Sigmoid colon (tissue), 7 donors: ENCODE measurements around the gene FYN. TPM values are rescaled to one million over a fixed set of nuclear protein-coding genes. Genes with fewer than 3 reads are reported as not detected.
"Not testable (repeated sequence)": the region's sequence is repeated elsewhere in the genome, so short reads cannot be mapped to it uniquely, and the experiment has no call there.

Experiments used
- DNase-seq: peaks from one replicate; pipeline ENCODE4 v3.0.0-alpha.2; 2019
- H3K27ac ChIP-seq, 4 donors: fragments of 200-600 bp; sonication (generic); one replicate each; pipeline ENCODE4 v1.5.1; 2016 to 2019; ENCODE audit warnings: mild to moderate bottlenecking in 1 of 4
- H3K27me3 ChIP-seq, 3 donors: fragments of 200-600 bp; sonication (generic); one replicate each; pipeline ENCODE4 v1.5.1; 2019; ENCODE audit warnings: mild to moderate bottlenecking in 1 of 3
- H3K36me3 ChIP-seq, 4 donors: fragments of 200-600 bp; sonication (generic); one replicate each; pipeline ENCODE4 v1.5.1; 2016 to 2019
- H3K4me1 ChIP-seq, 4 donors: fragments of 200-600 bp; sonication (generic); one replicate each; pipeline ENCODE4 v1.5.1; 2017 to 2019
- H3K4me3 ChIP-seq, 4 donors: fragments of 200-600 bp; sonication (generic); one replicate each; pipeline ENCODE4 v1.5.1; 2017 to 2019; ENCODE audit warnings: mild to moderate bottlenecking in 2 of 4, moderate library complexity in 1 of 4
- H3K9me3 ChIP-seq, 4 donors: fragments of 200-600 bp in 3 of 4; sonication (generic) in 3 of 4; one replicate each; pipeline versions ENCODE4 v1.5.1 to v1.6.1; 2013 to 2019
- EP300 ChIP-seq, 4 donors: sonication (generic); formaldehyde crosslinking; IDR thresholded peaks; one replicate each; pipeline ENCODE4 v1.6.1; 2017; ENCODE audit warnings: antibody characterized with exemption in 4 of 4
- POLR2A ChIP-seq, 2 donors: fragments of 450-650 bp; IDR thresholded peaks; one replicate each; pipeline ENCODE4 v1.6.1; 2016; ENCODE audit warnings: antibody characterized with exemption in 2 of 2, mild to moderate bottlenecking in 2 of 2, moderate library complexity in 2 of 2
- POLR2AphosphoS5 ChIP-seq, 4 donors: sonication (generic); formaldehyde crosslinking; IDR thresholded peaks; one replicate each; pipeline ENCODE4 v1.6.1; 2017; ENCODE audit warnings: antibody characterized with exemption in 4 of 4
- WGBS, 2 donors: extraction: QIAGEN DNeasy Blood & Tissue Kit; methylation state at CpG; one replicate each; pipeline ENCODE4 v1.1.7; 2013; 5-methylcytosine and 5-hydroxymethylcytosine counted together
- intact Hi-C: fragments of 100-400 bp; cut with DNase I; formaldehyde crosslinking; loops from one replicate; pipeline ENCODE4 v1.15.1; 2023
- polyA plus RNA-seq, 3 donors: library from polyadenylated mRNA; stranded (reverse); fragments of 200-250 nt; gene quantifications; one replicate each; pipeline ENCODE4 v1.2.3, GENCODE V29; 2013
- total RNA-seq, 4 donors: library from RNA; depleted of rRNA; stranded (reverse); fragments of >200 nt; gene quantifications; one replicate each; pipeline ENCODE4 v1.1.0, GENCODE V29; 2016
- TF ChIP-seq, protein P1 (sequence below), 4 experiments: fragments of 450-650 bp in 3 of 4; fragments of 200-600 bp in 1 of 4; IDR thresholded peaks; one replicate each; pipeline ENCODE4 v1.5.1; 2016 to 2019; ENCODE audit warnings: antibody characterized with exemption in 4 of 4, mild to moderate bottlenecking in 3 of 4, moderate library complexity in 2 of 4
- donor health status: healthy with polysubstance abuse.
- donor health status: Bipolar disorder and iron deficiency.
- donor health status: healthy.

FYN gene
- total and polyA plus RNA-seq, 7 donors = 2.3 to 81.4 (median 56.9) TPM

DNA sequence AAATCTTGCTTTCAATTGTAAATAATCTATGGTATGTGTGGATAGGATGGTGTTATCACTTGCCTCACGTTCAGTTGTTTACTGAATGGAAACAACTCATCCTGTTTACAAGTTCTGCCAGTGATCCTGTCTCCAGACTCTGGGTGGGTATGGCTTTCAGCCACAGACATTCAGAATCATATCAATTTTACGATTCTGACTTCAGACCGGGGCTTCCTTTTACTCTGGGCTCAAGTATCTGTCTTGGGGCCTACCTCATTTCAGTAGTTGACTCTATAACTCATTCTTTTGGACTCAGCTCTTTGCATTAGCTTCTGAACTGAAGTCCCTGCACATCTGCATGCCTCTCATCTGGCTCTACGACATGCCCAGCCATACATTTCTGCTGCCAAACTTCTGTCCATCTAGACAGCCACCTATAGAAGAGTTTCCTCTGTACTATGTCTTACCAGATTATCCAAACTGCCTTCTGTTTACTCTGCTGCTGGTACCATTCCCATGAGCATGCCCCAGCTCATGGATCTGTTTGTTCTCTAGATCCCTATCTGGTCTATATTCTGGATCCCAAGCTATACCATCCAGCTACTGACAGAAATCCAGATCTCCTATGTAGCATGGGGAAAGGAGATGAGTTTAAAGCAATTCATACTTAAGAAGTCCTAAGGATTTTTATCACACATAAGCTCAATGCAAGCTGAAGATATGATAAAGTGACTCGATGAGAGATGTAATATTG is 34.3 kb downstream of the FYN start:
- Histone ChIP-seq H3K27ac (no peak overlapping the region), H3K4me1 (no peaks in the 10 kb centered on the region), H3K9me3 (no peaks in the 10 kb centered on the region), H3K36me3 (no peaks in the 10 kb centered on the region), H3K4me3 (no peak overlapping the region), H3K27me3 (no peaks in the 10 kb centered on the region)
- TF ChIP-seq POLR2AphosphoS5 (IDR thresholded peaks at IDR 0.05) (no peak), EP300 (IDR thresholded peaks at IDR 0.05) (no peak), POLR2A (IDR thresholded peaks at IDR 0.05) (no peak)
- TF ChIP-seq, protein P1, sequence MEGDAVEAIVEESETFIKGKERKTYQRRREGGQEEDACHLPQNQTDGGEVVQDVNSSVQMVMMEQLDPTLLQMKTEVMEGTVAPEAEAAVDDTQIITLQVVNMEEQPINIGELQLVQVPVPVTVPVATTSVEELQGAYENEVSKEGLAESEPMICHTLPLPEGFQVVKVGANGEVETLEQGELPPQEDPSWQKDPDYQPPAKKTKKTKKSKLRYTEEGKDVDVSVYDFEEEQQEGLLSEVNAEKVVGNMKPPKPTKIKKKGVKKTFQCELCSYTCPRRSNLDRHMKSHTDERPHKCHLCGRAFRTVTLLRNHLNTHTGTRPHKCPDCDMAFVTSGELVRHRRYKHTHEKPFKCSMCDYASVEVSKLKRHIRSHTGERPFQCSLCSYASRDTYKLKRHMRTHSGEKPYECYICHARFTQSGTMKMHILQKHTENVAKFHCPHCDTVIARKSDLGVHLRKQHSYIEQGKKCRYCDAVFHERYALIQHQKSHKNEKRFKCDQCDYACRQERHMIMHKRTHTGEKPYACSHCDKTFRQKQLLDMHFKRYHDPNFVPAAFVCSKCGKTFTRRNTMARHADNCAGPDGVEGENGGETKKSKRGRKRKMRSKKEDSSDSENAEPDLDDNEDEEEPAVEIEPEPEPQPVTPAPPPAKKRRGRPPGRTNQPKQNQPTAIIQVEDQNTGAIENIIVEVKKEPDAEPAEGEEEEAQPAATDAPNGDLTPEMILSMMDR (IDR thresholded peaks at IDR 0.05) = no peak
- intact Hi-C loops = no loop called here
- WGBS, 2 donors = 67 to 68% methylated on average over 5 of the region's 5 CpGs
- DNase-seq = no peak

DNA sequence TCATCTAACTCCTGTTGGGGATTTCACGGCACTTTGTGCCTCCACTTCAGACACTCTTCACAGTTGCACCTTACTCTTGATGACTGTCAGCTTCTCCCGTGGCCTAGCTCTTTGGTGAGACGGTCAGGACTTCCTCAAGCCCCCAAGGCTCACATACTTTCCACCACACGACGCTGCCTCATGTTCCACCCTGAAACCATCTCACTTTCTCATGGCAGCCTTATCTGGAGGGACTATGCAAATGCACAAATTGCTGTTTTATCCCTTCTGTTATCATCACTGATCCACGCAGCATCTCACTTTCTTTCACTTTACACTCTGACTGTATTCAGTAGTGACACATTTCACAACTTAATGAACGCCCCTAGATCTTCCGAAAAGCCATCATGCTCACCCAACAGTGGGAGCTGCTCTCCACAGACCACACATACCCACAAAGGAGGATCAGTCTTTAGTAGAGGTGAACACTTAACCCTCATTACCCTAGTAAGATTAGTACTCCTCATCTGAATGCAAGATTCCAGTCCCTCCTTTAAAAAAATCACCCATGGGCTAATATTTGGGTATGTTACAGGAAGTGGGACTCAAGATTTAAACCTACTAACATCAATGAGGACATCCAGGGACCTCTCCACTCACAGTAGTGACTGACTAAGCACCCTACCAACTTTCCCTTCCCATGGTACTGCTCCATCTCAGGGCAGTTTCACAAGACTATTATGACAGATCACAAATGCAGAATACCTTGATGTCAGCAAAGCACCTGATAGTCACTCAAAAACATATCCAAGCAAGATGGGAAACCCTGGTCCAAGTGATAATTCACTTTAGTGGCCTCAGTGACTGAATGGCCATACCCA is 35.4 kb downstream of the FYN start:
- 67 to 80% methylated on average over 8 of the region's 8 CpGs for WGBS, 2 donors
- TF ChIP-seq POLR2A (IDR thresholded peaks at IDR 0.05) (no peak), POLR2AphosphoS5 (IDR thresholded peaks at IDR 0.05) (no peak), EP300 (IDR thresholded peaks at IDR 0.05) (no peak)
- TF ChIP-seq, protein P1 (IDR thresholded peaks at IDR 0.05) = no peak
- intact Hi-C loops = no loop called here
- Histone ChIP-seq H3K4me1 (no peaks in the 10 kb centered on the region), H3K27me3 (no peaks in the 10 kb centered on the region), H3K27ac (no peak overlapping the region), H3K36me3 (no peaks in the 10 kb centered on the region), H3K9me3 (no peaks in the 10 kb centered on the region), H3K4me3 (no peak overlapping the region)
- no peak for DNase-seq

DNA sequence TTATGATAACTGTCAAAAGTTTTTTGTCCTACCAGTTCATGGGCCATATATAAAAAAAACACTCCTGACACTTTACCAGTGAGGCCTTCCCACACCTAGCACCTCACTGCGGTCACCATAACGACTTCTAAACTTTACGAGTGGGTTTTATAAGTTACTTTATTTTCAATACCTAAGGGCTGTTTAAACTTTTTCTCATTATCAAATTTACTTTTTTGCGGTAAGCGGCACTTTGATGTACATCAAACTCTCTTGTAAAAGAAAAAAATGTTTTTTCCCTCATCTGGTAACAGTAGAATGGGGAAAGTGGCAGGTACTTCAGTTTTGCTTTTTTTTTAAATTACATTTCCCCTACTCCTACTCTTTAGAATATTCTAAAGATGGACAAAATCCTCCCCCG is 36.2 kb downstream of the FYN start:
- TF ChIP-seq EP300 (IDR thresholded peaks at IDR 0.05) (no peak), POLR2AphosphoS5 (IDR thresholded peaks at IDR 0.05) (no peak), POLR2A (IDR thresholded peaks at IDR 0.05) (no peak)
- TF ChIP-seq, protein P1 (IDR thresholded peaks at IDR 0.05) = no peak
- 73 to 77% methylated on average over 6 of the region's 6 CpGs for WGBS, 2 donors
- H3K27ac ChIP-seq = no peak overlapping the region
- H3K9me3 ChIP-seq = no peaks in the 10 kb centered on the region
- H3K27me3 ChIP-seq = no peaks in the 10 kb centered on the region
- no peak for DNase-seq
- intact Hi-C loops = no loop called here
- H3K36me3 ChIP-seq = no peaks in the 10 kb centered on the region
- H3K4me3 ChIP-seq = no peak overlapping the region
- H3K4me1 ChIP-seq = no peaks in the 10 kb centered on the region

DNA sequence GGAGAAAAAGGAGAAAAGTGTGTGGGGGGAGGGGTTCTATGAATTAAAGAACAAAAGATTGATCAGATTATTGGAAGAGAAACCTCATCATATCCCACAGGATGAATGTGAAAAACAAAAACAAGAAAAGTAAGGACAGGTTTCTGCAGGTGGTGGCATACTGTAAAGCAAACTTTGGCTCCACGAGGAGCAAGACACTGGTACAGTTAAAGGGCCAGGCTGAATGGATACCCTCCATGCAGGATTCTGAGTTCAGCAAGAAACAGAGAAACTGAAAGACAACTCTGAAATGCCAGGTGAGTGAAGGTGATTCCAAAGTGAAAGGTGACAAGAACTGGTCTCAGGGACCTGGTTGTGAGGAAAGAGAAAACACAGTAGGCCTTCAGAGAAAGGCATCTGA is 37.4 kb downstream of the FYN start:
- no peaks in the 10 kb centered on the region for H3K4me1 ChIP-seq
- no peaks in the 10 kb centered on the region for H3K36me3 ChIP-seq
- no peak for DNase-seq
- no peaks in the 10 kb centered on the region for H3K27me3 ChIP-seq
- H3K4me3 ChIP-seq = no peak overlapping the region
- H3K27ac ChIP-seq = no peak overlapping the region
- intact Hi-C loops = no loop called here
- 34 to 71% methylated on average over 1 of the region's 1 CpG for WGBS, 2 donors
- TF ChIP-seq EP300 (IDR thresholded peaks at IDR 0.05) = no peak
- H3K9me3 ChIP-seq = no peaks in the 10 kb centered on the region

DNA sequence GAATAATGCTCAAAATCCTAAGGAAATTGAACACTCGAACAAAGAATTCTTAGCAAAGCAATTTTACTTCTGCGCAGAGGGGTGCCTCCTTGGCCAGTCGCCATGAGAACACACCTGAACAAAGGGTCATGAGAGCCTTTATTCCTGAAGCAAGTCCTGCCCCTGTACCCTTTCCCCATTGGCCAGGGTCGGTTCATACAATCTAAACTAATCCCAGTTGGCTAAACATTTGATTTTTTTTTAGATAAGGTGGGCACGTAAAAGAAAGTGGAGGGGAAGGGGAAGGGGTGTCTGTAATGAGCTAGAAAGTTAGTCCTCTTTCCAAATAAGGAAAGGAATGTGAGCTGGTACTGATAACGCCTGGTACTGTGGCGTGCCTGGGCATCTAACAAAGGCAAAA is 37.9 kb downstream of the FYN start:
- H3K36me3 ChIP-seq, intact Hi-C loops, H3K4me1 ChIP-seq, DNase-seq, H3K4me3 ChIP-seq, H3K27me3 ChIP-seq, H3K27ac ChIP-seq, H3K9me3 ChIP-seq: not testable (repeated sequence)
- 62 to 88% methylated on average over 7 of the region's 7 CpGs for WGBS, 2 donors
